MM.1S (cell line): Measurements from ENCODE around the gene ALKBH7.
"Not testable (repeated sequence)": the region's sequence is repeated elsewhere in the genome, so short reads cannot be mapped to it uniquely, and the experiment has no call there.

Experiments used
- DNase-seq: peaks from one replicate; pipeline ENCODE4 v3.0.0-alpha.2; 2015
- H2AFZ ChIP-seq: fragments of 300-600 bp; sonication (generic); 2 replicates; pipeline ENCODE4 v1.6.0; 2016; ENCODE audit warnings: antibody characterized with exemption, low read length
- H3F3A ChIP-seq: fragments of 300-600 bp; sonication (generic); 2 replicates; pipeline ENCODE4 v1.6.1; 2016; ENCODE audit warnings: mild to moderate bottlenecking, antibody characterized with exemption, low read length, moderate library complexity, mixed read lengths; ENCODE audit not compliant: insufficient read depth
- H3K27ac ChIP-seq: fragments of 300-600 bp; sonication (generic); 2 replicates; pipeline ENCODE4 v1.5.1; 2016; ENCODE audit warnings: mild to moderate bottlenecking, low read length
- H3K27me3 ChIP-seq: fragments of 300-600 bp; sonication (generic); replicated peaks from 2 replicates; pipeline ENCODE4 v1.6.0; 2016; ENCODE audit warnings: low read length; ENCODE audit not compliant: insufficient read depth
- H3K36me3 ChIP-seq: fragments of 300-600 bp; sonication (generic); replicated peaks from 2 replicates; pipeline ENCODE4 v1.6.1; 2016; ENCODE audit warnings: mild to moderate bottlenecking, low read length, mixed read lengths; ENCODE audit not compliant: insufficient read depth
- H3K4me1 ChIP-seq: fragments of 300-600 bp; sonication (generic); 2 replicates; pipeline ENCODE4 v1.6.1; 2016; ENCODE audit warnings: low read length, mixed read lengths
- H3K4me2 ChIP-seq: fragments of 300-600 bp; sonication (generic); 2 replicates; pipeline ENCODE4 v1.6.0; 2016; ENCODE audit warnings: low read depth, low read length
- H3K4me3 ChIP-seq: fragments of 300-600 bp; sonication (generic); 2 replicates; pipeline ENCODE4 v1.5.1; 2016; ENCODE audit warnings: low read length, mixed read lengths
- H3K79me2 ChIP-seq: fragments of 300-600 bp; sonication (generic); 2 replicates; pipeline ENCODE4 v1.6.1; 2016; ENCODE audit warnings: mixed run types, low read length, mixed read lengths
- H3K9ac ChIP-seq: fragments of 300-600 bp; sonication (generic); 2 replicates; pipeline ENCODE4 v1.6.1; 2016; ENCODE audit warnings: low read length, mixed read lengths
- H3K9me2 ChIP-seq: fragments of 300-600 bp; sonication (generic); replicated peaks from 2 replicates; pipeline ENCODE4 v1.6.1; 2016; ENCODE audit warnings: mild to moderate bottlenecking, low read length, mixed read lengths; ENCODE audit not compliant: insufficient read depth
- H3K9me3 ChIP-seq: fragments of 300-600 bp; sonication (generic); replicated peaks from 2 replicates; pipeline ENCODE4 v1.6.1; 2016; ENCODE audit warnings: mild to moderate bottlenecking, low read length, mixed read lengths; ENCODE audit not compliant: insufficient read depth
- H4K20me1 ChIP-seq: fragments of 300-600 bp; sonication (generic); 2 replicates; pipeline ENCODE4 v1.6.1; 2016; ENCODE audit warnings: mild to moderate bottlenecking, low read length, moderate library complexity, mixed read lengths; ENCODE audit not compliant: insufficient read depth
- CTCF ChIP-seq: fragments of 300-600 bp; sonication (generic); IDR thresholded peaks from 2 replicates; pipeline ENCODE4 v1.5.1; 2016; ENCODE audit warnings: antibody characterized with exemption, low read length, mixed read lengths
- EZH2 ChIP-seq: fragments of 300-600 bp; sonication (generic); optimal IDR thresholded peaks from 2 replicates; pipeline ENCODE3; 2017; ENCODE audit warnings: low read depth, mild to moderate bottlenecking, antibody characterized with exemption, low read length, mixed read lengths
- EZH2phosphoT487 ChIP-seq: fragments of 300-600 bp; sonication (generic); IDR thresholded peaks from 2 replicates; pipeline ENCODE4 v1.6.1; 2018; ENCODE audit warnings: antibody characterized with exemption, low read length

Gene ALKBH7

GRCh38 chr19:6340493-6341201, 31.9 kb upstream of the ALKBH7 start:
- Histone ChIP-seq H3K27ac (no peak overlapping the region), H3K36me3 (no peaks in the 10 kb centered on the region), H3K9me2 (no peaks in the 10 kb centered on the region), H3K79me2 (no peaks in the 10 kb centered on the region), H3F3A (no peaks in the 10 kb centered on the region), H3K4me3 (no peak overlapping the region), H3K9me3 (no peaks in the 10 kb centered on the region), H4K20me1 (no peaks in the 10 kb centered on the region), H3K27me3 (peaks cover 41% of the 10 kb centered on the region), H3K4me1 (no peaks in the 10 kb centered on the region), H3K9ac (no peak overlapping the region), H3K4me2 (no peak overlapping the region), H2AFZ (no peak overlapping the region)
- DNase-seq = no peak
- TF ChIP-seq CTCF = no peak
- TF ChIP-seq EZH2 = no peak
- TF ChIP-seq EZH2phosphoT487 = no peak

DNA sequence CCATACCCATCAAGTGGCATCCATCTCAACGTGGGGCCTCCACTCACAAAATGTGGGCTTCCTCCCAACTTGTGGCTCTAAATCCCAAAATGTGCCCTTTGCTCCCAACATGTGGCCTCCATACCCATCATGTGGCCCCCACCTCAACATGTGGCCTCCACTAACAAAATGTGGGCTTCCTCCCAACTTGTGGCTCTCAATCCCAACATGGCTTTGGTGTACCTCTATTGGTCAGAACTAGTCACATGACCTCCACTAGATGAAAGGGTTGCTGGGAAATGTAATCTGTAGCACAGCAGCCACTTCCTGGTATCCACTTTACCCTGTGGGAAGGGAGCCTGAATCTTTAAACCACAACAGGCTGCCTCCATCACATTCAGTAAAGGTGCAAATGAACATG, 29.1 kb upstream of the ALKBH7 start:
- H4K20me1 ChIP-seq = no peaks in the 10 kb centered on the region
- no peaks in the 10 kb centered on the region for H3K36me3 ChIP-seq
- H2AFZ ChIP-seq = no peak overlapping the region
- no peaks in the 10 kb centered on the region for H3K79me2 ChIP-seq
- DNase-seq = no peak
- H3K9ac ChIP-seq = no peak overlapping the region
- no peaks in the 10 kb centered on the region for H3K9me3 ChIP-seq
- TF ChIP-seq EZH2phosphoT487 (no peak), EZH2 (no peak)
- no peak overlapping the region for H3K4me3 ChIP-seq
- peaks cover 31% of the 10 kb centered on the region for H3K27me3 ChIP-seq
- no peak overlapping the region for H3K27ac ChIP-seq
- no peaks in the 10 kb centered on the region for H3K4me1 ChIP-seq
- H3K4me2 ChIP-seq = no peak overlapping the region
- H3K9me2 ChIP-seq = no peaks in the 10 kb centered on the region
- no peaks in the 10 kb centered on the region for H3F3A ChIP-seq

DNA sequence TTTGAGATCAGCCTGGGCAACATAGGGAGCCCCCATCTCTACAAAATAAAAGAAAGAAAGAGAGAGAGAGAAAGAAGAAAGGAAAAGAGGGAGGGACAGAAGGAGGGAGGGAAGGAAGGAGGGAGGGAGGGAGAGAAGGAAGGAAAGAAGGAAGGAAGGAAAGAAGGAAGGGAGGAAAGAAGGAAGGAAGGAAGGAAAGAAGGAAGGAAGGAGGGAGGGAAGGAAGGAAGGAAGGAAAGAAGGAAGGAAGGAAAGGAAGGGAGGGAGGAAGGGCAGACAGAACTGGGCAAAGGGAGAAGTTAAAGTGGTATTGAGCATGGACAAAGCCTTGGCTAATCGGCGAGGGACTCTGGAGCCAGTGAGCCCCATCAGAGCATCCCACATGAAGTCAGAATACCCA, 23.3 kb upstream of the ALKBH7 start:
- not testable (repeated sequence) for H3K4me2 ChIP-seq, H3K4me3 ChIP-seq, H3K9ac ChIP-seq, H3K79me2 ChIP-seq, H3K36me3 ChIP-seq, H4K20me1 ChIP-seq, H3K9me3 ChIP-seq, DNase-seq, H3K9me2 ChIP-seq, H3K27ac ChIP-seq, H2AFZ ChIP-seq, H3F3A ChIP-seq, H3K4me1 ChIP-seq
- peaks cover 45% of the 10 kb centered on the region for H3K27me3 ChIP-seq

GRCh38 chr19:6350688-6351087, 21.9 kb upstream of the ALKBH7 start:
- Histone ChIP-seq H3F3A (no peaks in the 10 kb centered on the region), H3K27me3 (peaks cover 48% of the 10 kb centered on the region), H3K79me2 (no peaks in the 10 kb centered on the region), H3K4me3 (no peak overlapping the region), H3K4me1 (no peaks in the 10 kb centered on the region), H2AFZ (no peak overlapping the region), H3K4me2 (no peak overlapping the region), H3K9me3 (no peaks in the 10 kb centered on the region), H3K36me3 (no peaks in the 10 kb centered on the region), H4K20me1 (no peaks in the 10 kb centered on the region), H3K9ac (no peak overlapping the region), H3K27ac (no peak overlapping the region), H3K9me2 (no peaks in the 10 kb centered on the region)
- TF ChIP-seq EZH2 (no peak), CTCF (no peak), EZH2phosphoT487 (no peak)
- no peak for DNase-seq
